NCI-H446 (cell line): Measurements from ENCODE around the gene EPN2.
"Not testable (repeated sequence)": the region's sequence is repeated elsewhere in the genome, so short reads cannot be mapped to it uniquely, and the experiment has no call there.

Source experiments
- DNase-seq, 2 experiments: peaks; one replicate each; lab custom pipeline; 2025; lab: John Stamatoyannopoulos, UW

Gene EPN2

GRCh38 chr17:19237139-19237388 lies at the start of gene EPN2:
Gene EPN2, plus strand, starts transcription at chr17:19237366. Its CDS starts 45,754 bp downstream, at chr17:19283120.
- not testable (repeated sequence) for DNase-seq

DNA sequence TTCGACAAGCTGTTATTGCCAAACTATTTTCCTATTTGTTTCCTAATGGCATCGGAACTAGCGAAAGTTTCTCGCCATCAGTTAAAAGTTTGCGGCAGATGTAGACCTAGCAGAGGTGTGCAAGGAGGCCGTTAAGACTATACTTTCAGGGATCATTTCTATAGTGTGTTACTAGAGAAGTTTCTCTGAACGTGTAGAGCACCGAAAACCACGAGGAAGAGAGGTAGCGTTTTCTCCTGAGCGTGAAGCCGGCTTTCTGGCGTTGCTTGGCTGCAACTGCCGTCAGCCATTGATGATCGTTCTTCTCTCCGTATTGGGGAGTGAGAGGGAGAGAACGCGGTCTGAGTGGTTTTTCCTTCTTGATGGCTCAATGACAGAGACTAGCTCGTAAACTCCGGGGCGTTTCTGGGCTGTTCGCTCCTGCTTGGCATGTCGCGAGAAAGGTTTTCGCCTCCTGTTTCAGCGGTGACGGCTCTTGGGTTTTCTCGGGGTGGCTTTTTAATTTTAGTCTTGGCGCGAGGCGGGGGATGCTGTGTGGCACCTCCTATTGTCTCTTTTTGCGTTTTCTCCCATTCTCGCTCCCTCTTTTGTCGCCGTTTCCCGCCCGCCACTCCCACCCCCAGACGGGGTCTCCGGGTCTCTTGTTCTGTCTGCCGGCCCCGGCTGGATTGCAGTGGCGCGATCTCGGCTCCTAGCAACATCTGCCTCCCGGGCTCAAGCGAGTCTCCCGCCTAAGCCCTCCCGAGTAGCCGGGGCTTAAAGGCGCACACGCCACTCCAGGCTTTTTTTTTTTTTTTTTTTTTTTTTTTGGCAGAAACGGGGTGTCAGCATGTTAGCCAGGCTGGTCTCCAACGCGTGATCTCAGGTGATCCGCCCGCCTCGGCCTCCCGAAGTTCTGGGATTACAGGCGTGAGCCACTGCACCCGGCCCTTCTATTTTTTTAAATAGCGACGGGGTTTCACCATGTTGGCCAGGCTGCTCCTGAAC lies 49.0 kb upstream of the EPN2 start:
- not testable (repeated sequence) for DNase-seq

- DNase-seq, result not testable (repeated sequence)
Observed at GRCh38 chr17:19188870-19189708, 48.1 kb upstream of the EPN2 start.

DNA sequence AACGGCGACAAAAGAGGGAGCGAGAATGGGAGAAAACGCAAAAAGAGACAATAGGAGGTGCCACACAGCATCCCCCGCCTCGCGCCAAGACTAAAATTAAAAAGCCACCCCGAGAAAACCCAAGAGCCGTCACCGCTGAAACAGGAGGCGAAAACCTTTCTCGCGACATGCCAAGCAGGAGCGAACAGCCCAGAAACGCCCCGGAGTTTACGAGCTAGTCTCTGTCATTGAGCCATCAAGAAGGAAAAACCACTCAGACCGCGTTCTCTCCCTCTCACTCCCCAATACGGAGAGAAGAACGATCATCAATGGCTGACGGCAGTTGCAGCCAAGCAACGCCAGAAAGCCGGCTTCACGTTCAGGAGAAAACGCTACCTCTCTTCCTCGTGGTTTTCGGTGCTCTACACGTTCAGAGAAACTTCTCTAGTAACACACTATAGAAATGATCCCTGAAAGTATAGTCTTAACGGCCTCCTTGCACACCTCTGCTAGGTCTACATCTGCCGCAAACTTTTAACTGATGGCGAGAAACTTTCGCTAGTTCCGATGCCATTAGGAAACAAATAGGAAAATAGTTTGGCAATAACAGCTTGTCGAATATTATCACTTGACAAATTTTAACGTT lies 47.3 kb upstream of the EPN2 start:
- not testable (repeated sequence) for DNase-seq

DNA sequence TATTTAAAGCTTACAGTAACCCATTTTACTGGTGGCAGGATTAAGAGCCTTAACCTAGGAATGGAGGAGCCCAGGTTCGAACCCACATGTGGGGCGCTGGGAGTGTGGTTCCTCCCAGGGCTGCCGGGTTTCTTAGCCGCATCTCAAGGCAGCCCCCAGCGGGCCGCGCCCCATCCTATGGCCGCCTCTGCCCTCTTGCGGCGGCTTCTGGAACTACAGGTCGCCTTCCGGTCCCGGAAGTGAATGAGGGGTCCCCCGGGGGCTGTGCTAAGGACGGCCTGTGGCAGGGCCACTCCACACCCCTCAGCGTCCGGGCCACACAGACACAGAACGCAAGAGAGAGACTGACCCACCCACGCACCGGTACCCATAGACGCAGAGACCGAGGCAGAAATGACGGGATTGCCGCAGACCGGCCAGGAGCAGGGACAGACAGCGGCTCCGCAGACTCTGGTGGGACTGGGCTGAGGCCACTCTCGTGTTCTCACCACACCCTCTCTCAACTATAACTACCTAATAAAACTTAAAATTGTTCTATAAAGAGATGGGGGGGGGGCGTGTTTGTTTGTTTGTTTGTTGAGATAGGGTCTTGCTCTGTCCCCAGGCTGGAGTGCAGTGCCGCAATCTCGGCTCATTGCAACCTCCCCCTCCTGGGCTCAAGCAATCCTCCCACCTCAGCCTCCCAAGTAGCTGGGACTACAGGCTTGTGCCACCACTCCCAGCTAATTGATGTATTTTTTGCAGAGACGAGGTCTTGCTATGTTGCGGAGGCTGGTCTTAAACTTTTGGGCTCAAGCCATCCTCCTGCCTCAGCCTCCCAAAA lies 40.6 kb upstream of the EPN2 start:
- not testable (repeated sequence) for DNase-seq

DNA sequence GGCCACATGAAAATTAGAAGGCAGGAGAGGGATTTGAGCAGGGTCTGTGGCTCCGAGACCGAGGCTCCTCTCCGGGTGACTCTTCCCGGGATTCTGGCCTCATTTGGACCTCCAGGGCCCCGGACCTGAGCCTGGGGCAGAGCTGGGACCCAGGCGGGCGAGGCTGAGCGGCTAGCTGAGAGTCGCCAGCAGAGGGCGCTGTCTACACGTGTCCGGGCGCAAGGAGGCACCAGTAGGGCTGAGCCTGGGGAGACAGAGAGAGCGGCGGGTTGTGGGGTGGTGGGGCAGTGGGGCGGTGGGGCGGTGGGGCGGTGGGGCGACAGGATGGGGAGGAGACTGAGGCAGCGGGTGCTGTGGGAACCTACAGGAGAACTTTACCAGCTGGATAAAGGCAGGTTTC lies 34.7 kb upstream of the EPN2 start:
- not testable (repeated sequence) for DNase-seq

DNA sequence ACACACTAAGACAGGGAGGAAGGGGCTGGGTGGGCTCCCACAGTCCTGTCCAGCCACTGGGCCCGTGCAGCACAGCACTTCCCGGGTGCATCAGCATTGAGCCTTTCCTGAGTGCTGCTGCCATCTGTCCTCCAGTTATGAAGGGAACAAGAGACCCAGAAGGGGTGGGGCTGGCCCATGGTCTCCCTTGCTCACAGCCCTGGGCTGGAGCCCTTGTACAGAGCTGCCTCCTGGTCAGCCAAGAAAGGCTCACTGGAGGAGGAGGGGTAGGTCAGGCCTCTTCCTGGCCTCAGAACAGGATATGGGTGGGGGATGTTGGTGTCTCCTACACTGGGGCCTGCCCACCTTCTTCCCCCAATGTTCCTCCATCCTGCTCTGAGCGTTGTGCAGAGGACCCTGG lies 33.7 kb upstream of the EPN2 start:
- not testable (repeated sequence) for DNase-seq

DNA sequence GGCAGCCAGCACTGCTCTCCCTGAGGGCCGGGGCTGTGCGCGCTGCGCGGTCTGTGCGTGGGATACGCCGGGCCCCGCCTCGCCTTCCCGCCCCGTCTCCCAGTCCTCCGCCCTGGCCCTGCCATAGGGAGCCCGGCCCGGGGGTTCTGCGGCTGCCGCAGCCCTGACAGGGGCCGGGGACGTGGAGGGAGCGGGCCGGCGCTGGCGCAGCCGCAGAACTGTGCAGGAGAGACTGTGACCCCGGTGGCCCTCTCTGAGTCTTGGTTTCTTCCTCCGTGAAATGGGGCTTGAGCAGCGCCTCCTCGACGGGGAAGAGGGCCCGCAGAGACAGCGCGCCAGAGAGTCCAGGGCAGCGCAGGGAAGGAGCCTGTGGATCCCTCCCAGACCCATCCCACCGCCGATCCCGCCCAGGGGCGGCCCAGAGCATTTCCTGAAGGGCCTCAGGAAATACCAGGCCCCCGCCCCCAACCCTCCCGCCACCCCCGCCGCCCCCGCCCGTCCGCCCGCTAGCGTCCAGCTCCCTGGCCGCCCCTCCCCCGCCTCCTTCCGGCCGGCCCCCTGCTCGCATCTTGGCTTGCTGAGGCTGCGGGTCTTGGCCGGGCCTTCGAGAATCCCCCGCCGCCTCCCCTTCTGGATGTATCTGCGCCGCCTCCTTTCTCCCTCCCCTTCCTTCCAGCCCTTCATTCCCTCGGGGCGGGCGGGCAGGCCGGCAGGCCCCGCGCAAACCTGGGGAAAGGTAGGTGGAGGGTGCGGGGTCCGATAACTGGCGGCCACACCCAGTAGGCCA lies 21.9 kb upstream of the EPN2 start:
- not testable (repeated sequence) for DNase-seq

- DNase-seq, result not testable (repeated sequence)
Observed at GRCh38 chr17:19216148-19216926, 20.8 kb upstream of the EPN2 start.

- DNase-seq, result not testable (repeated sequence)
Observed at GRCh38 chr17:19218914-19219313, 18.3 kb upstream of the EPN2 start.

GRCh38 chr17:19219384-19219783 lies 17.8 kb upstream of the EPN2 start:
- not testable (repeated sequence) for DNase-seq

DNA sequence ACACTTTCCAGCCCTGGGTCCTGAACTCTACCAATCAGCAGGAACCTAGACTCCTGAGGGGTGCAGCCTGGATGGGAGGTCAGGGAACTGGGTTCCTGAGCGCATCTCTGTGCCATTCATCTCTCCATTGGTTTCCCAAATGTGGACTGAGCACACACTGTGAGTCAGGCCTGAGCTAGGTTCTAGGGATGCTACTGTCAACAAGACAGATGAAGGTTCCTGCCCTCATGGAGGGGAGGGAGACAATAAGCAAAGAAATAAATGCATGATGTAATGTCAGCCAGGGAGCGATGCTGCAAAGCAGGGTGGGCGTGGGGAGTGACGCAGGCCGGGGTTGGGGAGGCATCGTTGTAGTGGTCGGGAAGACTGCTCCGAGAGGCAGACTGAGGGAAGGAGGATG lies 17.0 kb upstream of the EPN2 start:
- not testable (repeated sequence) for DNase-seq

GRCh38 chr17:19226610-19227588 lies 10.3 kb upstream of the EPN2 start:
- DNase-seq, result not testable (repeated sequence)

- DNase-seq, result not testable (repeated sequence)
Observed at GRCh38 chr17:19234676-19235075, 2.5 kb upstream of the EPN2 start.

DNA sequence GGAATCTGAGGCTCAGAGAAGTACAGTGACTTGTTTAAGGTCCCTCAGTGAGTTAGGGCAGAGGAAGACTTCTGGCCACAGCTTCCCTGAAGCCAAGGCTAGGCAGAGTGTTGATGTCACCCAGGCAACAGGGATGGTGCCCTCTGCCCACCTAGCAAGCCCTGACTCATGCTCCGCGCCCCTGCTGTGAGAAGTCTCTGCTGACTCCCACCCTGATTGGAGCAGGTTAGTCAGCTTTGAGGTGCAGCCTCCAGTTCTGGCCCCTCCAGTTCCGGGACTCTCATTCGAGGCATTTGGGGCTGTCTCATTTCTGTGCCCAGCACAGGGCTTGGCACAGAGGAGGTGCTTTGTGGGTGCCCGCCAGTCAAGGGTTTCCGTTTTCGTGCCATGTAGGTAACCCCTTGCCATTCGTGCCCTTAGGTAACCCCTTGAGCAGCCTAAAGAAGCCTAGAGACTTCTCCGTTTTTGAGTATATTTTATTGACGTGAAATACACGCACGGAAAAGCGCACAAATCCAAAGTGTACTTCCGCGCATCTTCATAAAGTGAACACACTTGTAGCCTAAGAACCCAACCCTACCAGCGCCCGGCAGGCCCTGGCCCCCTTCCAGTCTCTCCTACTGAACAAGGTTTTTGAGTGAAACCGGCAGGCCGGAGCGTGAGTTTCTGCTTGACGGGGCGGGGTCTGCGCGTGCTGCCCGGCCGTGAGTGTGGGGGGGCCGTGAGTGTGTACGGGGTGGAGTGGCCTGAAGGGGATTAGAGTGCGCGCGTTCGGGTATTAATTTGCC lies 621 bp upstream of the EPN2 start:
- DNase-seq, result not testable (repeated sequence)

- no peak for DNase-seq
Observed at GRCh38 chr17:19237389-19238166, 412 bp downstream of the EPN2 start.

DNA sequence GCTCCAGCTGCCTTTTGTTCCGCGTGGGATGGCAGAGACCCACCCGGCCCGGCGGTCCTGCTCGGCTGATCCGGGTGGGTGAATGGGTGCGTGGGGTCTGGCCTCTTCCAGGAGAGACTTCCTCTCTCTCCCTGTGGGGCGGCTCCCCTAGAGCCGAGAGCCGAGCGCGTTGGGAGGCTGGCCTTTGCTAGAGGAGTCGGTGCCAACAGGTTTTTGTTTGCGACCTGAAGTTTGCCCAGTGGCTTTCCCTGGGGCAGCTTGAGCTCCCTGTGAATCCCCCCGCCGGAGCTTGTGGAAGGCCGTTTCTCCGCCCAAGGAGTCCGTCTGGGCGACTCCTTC lies 970 bp downstream of the EPN2 start:
- DNase-seq, result no peak
